ENCODE results near the gene CCDC93.
"Not testable (repeated sequence)": the region's sequence is repeated elsewhere in the genome, so short reads cannot be mapped to it uniquely, and the experiment has no call there.

The CCDC93 gene

GRCh38 chr2:117953231-117953630, 60.6 kb downstream of the CCDC93 start:
- DNase-seq (ENCODE audit: low read depth), result no peak

- no peak for DNase-seq (ENCODE audit: low read depth)
Measured at GRCh38 chr2:117952701-117953100, 61.2 kb downstream of the CCDC93 start.

GRCh38 chr2:117952228-117952627, 61.6 kb downstream of the CCDC93 start:
- no peak for DNase-seq (ENCODE audit: low read depth)

GRCh38 chr2:117949806-117950205, 64.1 kb downstream of the CCDC93 start:
- DNase-seq (ENCODE audit: low read depth), result no peak

GRCh38 chr2:117948615-117949014, 65.3 kb downstream of the CCDC93 start:
- no peak for DNase-seq (ENCODE audit: low read depth)

GRCh38 chr2:117945296-117945695, 68.6 kb downstream of the CCDC93 start:
- no peak for DNase-seq (ENCODE audit: low read depth)

- no peak for DNase-seq (ENCODE audit: low read depth)
Measured at GRCh38 chr2:117944816-117945215, 69.1 kb downstream of the CCDC93 start.

- no peak for DNase-seq (ENCODE audit: low read depth)
Measured at GRCh38 chr2:117943013-117943672, 70.7 kb downstream of the CCDC93 start.

- no peak for DNase-seq (ENCODE audit: low read depth)
Measured at GRCh38 chr2:117942551-117942950, 71.3 kb downstream of the CCDC93 start.

- no peak for DNase-seq (ENCODE audit: low read depth)
Measured at GRCh38 chr2:117941693-117942092, 72.2 kb downstream of the CCDC93 start.

- no peak for DNase-seq (ENCODE audit: low read depth)
Measured at GRCh38 chr2:117940436-117940835, 73.4 kb downstream of the CCDC93 start.

GRCh38 chr2:117938611-117939010, 75.3 kb downstream of the CCDC93 start:
- no peak for DNase-seq (ENCODE audit: low read depth)

- no peak for DNase-seq (ENCODE audit: low read depth)
Measured at GRCh38 chr2:117936871-117937428, 76.9 kb downstream of the CCDC93 start.

- DNase-seq (ENCODE audit: low read depth), result no peak
Measured at GRCh38 chr2:117935954-117936353, 77.9 kb downstream of the CCDC93 start.

- no peak for DNase-seq (ENCODE audit: low read depth)
Measured at GRCh38 chr2:117935456-117935855, 78.4 kb downstream of the CCDC93 start.

- no peak for DNase-seq (ENCODE audit: low read depth)
Measured at GRCh38 chr2:117933884-117934354, 80.0 kb downstream of the CCDC93 start.

- no peak for DNase-seq (ENCODE audit: low read depth)
Measured at GRCh38 chr2:117931978-117932377, 81.9 kb downstream of the CCDC93 start.

GRCh38 chr2:117931266-117931665, 82.6 kb downstream of the CCDC93 start:
- no peak for DNase-seq (ENCODE audit: low read depth)

GRCh38 chr2:117930775-117931174, 83.1 kb downstream of the CCDC93 start:
- DNase-seq (ENCODE audit: low read depth), result no peak

- not testable (repeated sequence) for DNase-seq (ENCODE audit: low read depth)
Measured at GRCh38 chr2:117923471-117923870, 90.4 kb downstream of the CCDC93 start.

GRCh38 chr2:117921520-117921919, 92.3 kb downstream of the CCDC93 start:
- no peak for DNase-seq (ENCODE audit: low read depth)

- DNase-seq (ENCODE audit: low read depth), result no peak
Measured at GRCh38 chr2:117918608-117919007, 95.3 kb downstream of the CCDC93 start.

GRCh38 chr2:117917223-117917917, 96.5 kb downstream of the CCDC93 start:
- no peak for DNase-seq (ENCODE audit: low read depth)

Data from T-helper 22 cell (primary cell).